MM.1S (cell line): Measurements from ENCODE around the gene ZNF101.
"Not testable (repeated sequence)": the region's sequence is repeated elsewhere in the genome, so short reads cannot be mapped to it uniquely, and the experiment has no call there.

Experiments used
- DNase-seq: peaks from one replicate; pipeline ENCODE4 v3.0.0-alpha.2; 2015
- H2AFZ ChIP-seq: fragments of 300-600 bp; sonication (generic); 2 replicates; pipeline ENCODE4 v1.6.0; 2016; ENCODE audit warnings: antibody characterized with exemption, low read length
- H3F3A ChIP-seq: fragments of 300-600 bp; sonication (generic); 2 replicates; pipeline ENCODE4 v1.6.1; 2016; ENCODE audit warnings: mild to moderate bottlenecking, antibody characterized with exemption, low read length, moderate library complexity, mixed read lengths; ENCODE audit not compliant: insufficient read depth
- H3K27ac ChIP-seq: fragments of 300-600 bp; sonication (generic); 2 replicates; pipeline ENCODE4 v1.5.1; 2016; ENCODE audit warnings: mild to moderate bottlenecking, low read length
- H3K27me3 ChIP-seq: fragments of 300-600 bp; sonication (generic); replicated peaks from 2 replicates; pipeline ENCODE4 v1.6.0; 2016; ENCODE audit warnings: low read length; ENCODE audit not compliant: insufficient read depth
- H3K36me3 ChIP-seq: fragments of 300-600 bp; sonication (generic); replicated peaks from 2 replicates; pipeline ENCODE4 v1.6.1; 2016; ENCODE audit warnings: mild to moderate bottlenecking, low read length, mixed read lengths; ENCODE audit not compliant: insufficient read depth
- H3K4me1 ChIP-seq: fragments of 300-600 bp; sonication (generic); 2 replicates; pipeline ENCODE4 v1.6.1; 2016; ENCODE audit warnings: low read length, mixed read lengths
- H3K4me2 ChIP-seq: fragments of 300-600 bp; sonication (generic); 2 replicates; pipeline ENCODE4 v1.6.0; 2016; ENCODE audit warnings: low read depth, low read length
- H3K4me3 ChIP-seq: fragments of 300-600 bp; sonication (generic); 2 replicates; pipeline ENCODE4 v1.5.1; 2016; ENCODE audit warnings: low read length, mixed read lengths
- H3K79me2 ChIP-seq: fragments of 300-600 bp; sonication (generic); 2 replicates; pipeline ENCODE4 v1.6.1; 2016; ENCODE audit warnings: mixed run types, low read length, mixed read lengths
- H3K9ac ChIP-seq: fragments of 300-600 bp; sonication (generic); 2 replicates; pipeline ENCODE4 v1.6.1; 2016; ENCODE audit warnings: low read length, mixed read lengths
- H3K9me2 ChIP-seq: fragments of 300-600 bp; sonication (generic); replicated peaks from 2 replicates; pipeline ENCODE4 v1.6.1; 2016; ENCODE audit warnings: mild to moderate bottlenecking, low read length, mixed read lengths; ENCODE audit not compliant: insufficient read depth
- H3K9me3 ChIP-seq: fragments of 300-600 bp; sonication (generic); replicated peaks from 2 replicates; pipeline ENCODE4 v1.6.1; 2016; ENCODE audit warnings: mild to moderate bottlenecking, low read length, mixed read lengths; ENCODE audit not compliant: insufficient read depth
- H4K20me1 ChIP-seq: fragments of 300-600 bp; sonication (generic); 2 replicates; pipeline ENCODE4 v1.6.1; 2016; ENCODE audit warnings: mild to moderate bottlenecking, low read length, moderate library complexity, mixed read lengths; ENCODE audit not compliant: insufficient read depth
- CTCF ChIP-seq: fragments of 300-600 bp; sonication (generic); IDR thresholded peaks from 2 replicates; pipeline ENCODE4 v1.5.1; 2016; ENCODE audit warnings: antibody characterized with exemption, low read length, mixed read lengths
- EZH2 ChIP-seq: fragments of 300-600 bp; sonication (generic); optimal IDR thresholded peaks from 2 replicates; pipeline ENCODE3; 2017; ENCODE audit warnings: low read depth, mild to moderate bottlenecking, antibody characterized with exemption, low read length, mixed read lengths
- EZH2phosphoT487 ChIP-seq: fragments of 300-600 bp; sonication (generic); IDR thresholded peaks from 2 replicates; pipeline ENCODE4 v1.6.1; 2018; ENCODE audit warnings: antibody characterized with exemption, low read length

ZNF101 gene

DNA sequence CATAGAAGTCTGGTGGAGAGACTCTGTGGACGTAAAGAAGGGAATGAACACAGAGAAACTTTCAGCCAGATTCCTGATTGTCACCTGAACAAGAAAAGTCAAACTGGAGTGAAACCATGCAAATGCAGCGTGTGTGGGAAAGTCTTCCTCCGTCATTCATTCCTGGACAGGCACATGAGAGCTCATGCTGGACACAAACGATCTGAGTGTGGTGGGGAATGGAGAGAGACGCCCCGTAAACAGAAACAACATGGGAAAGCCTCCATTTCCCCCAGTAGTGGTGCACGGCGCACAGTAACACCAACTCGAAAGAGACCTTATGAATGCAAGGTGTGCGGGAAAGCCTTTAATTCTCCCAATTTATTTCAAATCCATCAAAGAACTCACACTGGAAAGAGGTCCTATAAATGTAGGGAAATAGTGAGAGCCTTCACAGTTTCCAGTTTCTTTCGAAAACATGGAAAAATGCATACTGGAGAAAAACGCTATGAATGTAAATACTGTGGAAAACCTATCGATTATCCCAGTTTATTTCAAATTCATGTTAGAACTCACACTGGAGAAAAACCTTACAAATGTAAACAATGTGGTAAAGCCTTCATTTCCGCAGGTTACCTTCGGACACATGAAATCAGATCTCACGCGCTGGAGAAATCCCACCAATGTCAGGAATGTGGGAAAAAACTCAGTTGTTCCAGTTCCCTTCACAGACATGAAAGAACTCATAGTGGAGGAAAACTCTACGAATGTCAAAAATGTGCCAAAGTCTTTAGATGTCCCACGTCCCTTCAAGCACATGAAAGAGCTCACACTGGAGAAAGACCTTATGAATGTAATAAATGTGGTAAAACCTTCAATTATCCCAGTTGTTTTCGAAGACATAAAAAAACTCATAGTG lies 10.8 kb downstream of the ZNF101 start:
- no peak overlapping the region for H3K4me2 ChIP-seq
- H3K27ac ChIP-seq = no peak overlapping the region
- 0 out of 2 replicates have a peak, but pooled peaks cover 3% of the 10 kb centered on the region for H3K9me3 ChIP-seq
- no peaks in the 10 kb centered on the region for H3K27me3 ChIP-seq
- no peaks in the 10 kb centered on the region for H4K20me1 ChIP-seq
- H3K9ac ChIP-seq = no peak overlapping the region
- peaks cover 36% of the 10 kb centered on the region for H3K36me3 ChIP-seq
- no peak overlapping the region for H2AFZ ChIP-seq
- peaks cover 7% of the 10 kb centered on the region for H3K79me2 ChIP-seq
- H3K4me1 ChIP-seq = no peaks in the 10 kb centered on the region
- H3K9me2 ChIP-seq = no peaks in the 10 kb centered on the region
- H3F3A ChIP-seq = no peaks in the 10 kb centered on the region
- DNase-seq = no peak
- no peak overlapping the region for H3K4me3 ChIP-seq
- TF ChIP-seq CTCF = no peak
- no peak for TF ChIP-seq EZH2
- TF ChIP-seq EZH2phosphoT487 = no peak

- not testable (repeated sequence) for H3K9me3 ChIP-seq, H4K20me1 ChIP-seq, DNase-seq, H2AFZ ChIP-seq, H3K4me1 ChIP-seq, H3K79me2 ChIP-seq, H3K4me2 ChIP-seq, H3K9ac ChIP-seq, H3K27me3 ChIP-seq, H3K9me2 ChIP-seq, H3K36me3 ChIP-seq, H3K4me3 ChIP-seq, H3F3A ChIP-seq, H3K27ac ChIP-seq
Measured at GRCh38 chr19:19686119-19686518, 17.5 kb downstream of the ZNF101 start.

DNA sequence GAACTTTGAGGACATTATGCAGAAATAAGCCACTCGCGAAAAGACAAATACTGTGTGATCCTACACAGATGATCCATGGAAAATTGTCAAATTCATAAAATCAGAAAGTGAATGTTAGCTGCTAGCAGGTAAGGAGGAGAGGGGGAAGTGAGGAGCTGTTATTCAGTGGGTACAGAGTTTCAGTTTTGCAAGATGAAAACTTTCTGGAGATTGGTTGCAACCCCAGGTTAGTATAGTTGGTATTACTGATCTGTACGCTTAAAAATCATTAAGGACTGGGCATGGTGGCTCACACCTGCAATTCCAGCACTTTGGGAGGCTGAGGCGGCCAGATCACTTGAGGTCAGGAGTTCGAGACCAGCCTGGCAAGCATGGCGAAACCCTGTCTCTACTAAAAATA lies 17.9 kb downstream of the ZNF101 start:
- Histone ChIP-seq H3F3A (no peaks in the 10 kb centered on the region), H3K27ac (no peak overlapping the region), H3K4me1 (no peaks in the 10 kb centered on the region), H2AFZ (no peak overlapping the region), H3K9me3 (no peaks in the 10 kb centered on the region), H3K9me2 (no peaks in the 10 kb centered on the region), H3K36me3 (no peaks in the 10 kb centered on the region), H4K20me1 (no peaks in the 10 kb centered on the region), H3K27me3 (no peaks in the 10 kb centered on the region), H3K79me2 (no peaks in the 10 kb centered on the region), H3K4me2 (no peak overlapping the region), H3K4me3 (no peak overlapping the region), H3K9ac (no peak overlapping the region)
- TF ChIP-seq CTCF (no peak), EZH2phosphoT487 (no peak), EZH2 (no peak)
- no peak for DNase-seq

GRCh38 chr19:19687090-19687489 lies 18.5 kb downstream of the ZNF101 start:
- Histone ChIP-seq H3K27ac (no peak overlapping the region), H3K36me3 (no peaks in the 10 kb centered on the region), H3F3A (no peaks in the 10 kb centered on the region), H3K9me3 (no peaks in the 10 kb centered on the region), H3K27me3 (no peaks in the 10 kb centered on the region), H3K79me2 (no peaks in the 10 kb centered on the region), H3K4me1 (no peaks in the 10 kb centered on the region), H2AFZ (no peak overlapping the region), H3K9me2 (no peaks in the 10 kb centered on the region), H3K4me3 (no peak overlapping the region), H4K20me1 (no peaks in the 10 kb centered on the region), H3K9ac (no peak overlapping the region), H3K4me2 (no peak overlapping the region)
- DNase-seq = no peak
- TF ChIP-seq EZH2phosphoT487 (no peak), EZH2 (no peak), CTCF (no peak)

GRCh38 chr19:19689023-19689422 lies 20.4 kb downstream of the ZNF101 start:
- H3K9me3 ChIP-seq, H2AFZ ChIP-seq, H3K36me3 ChIP-seq, H3K27ac ChIP-seq, H3K27me3 ChIP-seq, H3K9me2 ChIP-seq, H4K20me1 ChIP-seq, H3K4me1 ChIP-seq, H3K79me2 ChIP-seq, DNase-seq, H3K4me2 ChIP-seq, H3F3A ChIP-seq, H3K4me3 ChIP-seq, H3K9ac ChIP-seq: not testable (repeated sequence)
